LNCaP clone FGC (cell line): ENCODE results near the gene CDC42.

Source experiments
- DNase-seq: peaks from one replicate; pipeline ENCODE4 v3.0.0-alpha.2; 2011; ENCODE audit warnings: low read depth
- H3K4me3 ChIP-seq: 2 replicates; pipeline ENCODE4 v1.5.1; 2011; ENCODE audit warnings: mild to moderate bottlenecking, low read depth, low read length, control low read depth
- CTCF ChIP-seq: IDR thresholded peaks from 2 replicates; pipeline ENCODE4 v1.5.1; 2012; ENCODE audit warnings: mild to moderate bottlenecking; ENCODE audit not compliant: control insufficient read depth, insufficient read depth; ENCODE audit errors: extremely low read depth

Gene CDC42

DNA sequence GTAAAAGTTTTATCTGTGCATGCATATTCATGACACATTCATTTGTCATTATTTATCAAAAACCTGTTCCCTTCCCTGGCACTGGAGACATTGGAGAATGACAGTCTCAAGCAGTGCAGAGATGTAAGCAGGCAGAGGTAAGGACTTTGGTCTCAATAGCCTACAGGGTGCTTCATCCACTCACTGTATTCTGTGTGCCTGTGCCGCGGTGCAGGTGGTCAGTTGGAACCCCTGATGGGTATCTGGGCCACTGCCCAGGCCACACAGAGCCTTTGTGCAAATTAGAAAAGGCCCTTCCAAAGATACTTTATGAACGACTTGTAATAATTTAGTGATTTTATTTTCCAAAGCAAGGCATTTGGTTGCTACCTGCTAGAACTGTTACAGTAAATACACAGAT, 44.0 kb downstream of the CDC42 start:
- TF ChIP-seq CTCF = no peak
- H3K4me3 ChIP-seq = no peak overlapping the region
- no peak for DNase-seq

DNA sequence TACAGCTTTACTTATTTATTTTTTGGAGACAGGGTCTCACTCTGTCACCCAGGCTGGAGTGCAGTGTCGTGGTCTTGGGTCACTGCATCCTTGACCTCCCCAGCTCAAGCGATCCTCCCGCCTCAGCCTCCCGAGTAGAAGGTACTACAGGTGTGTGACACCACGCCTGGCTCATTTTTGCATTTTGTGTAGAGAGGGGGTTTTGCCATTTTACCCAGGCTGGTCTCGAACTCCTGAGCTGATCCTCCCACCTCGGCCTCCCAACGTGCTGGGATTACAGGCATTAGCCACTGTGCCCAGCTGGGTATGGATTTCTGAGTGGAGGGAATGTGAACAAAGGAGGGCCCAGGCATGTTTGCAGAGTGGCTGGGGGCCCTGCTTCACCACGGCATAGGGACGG, 46.2 kb downstream of the CDC42 start:
- DNase-seq = no peak

DNA sequence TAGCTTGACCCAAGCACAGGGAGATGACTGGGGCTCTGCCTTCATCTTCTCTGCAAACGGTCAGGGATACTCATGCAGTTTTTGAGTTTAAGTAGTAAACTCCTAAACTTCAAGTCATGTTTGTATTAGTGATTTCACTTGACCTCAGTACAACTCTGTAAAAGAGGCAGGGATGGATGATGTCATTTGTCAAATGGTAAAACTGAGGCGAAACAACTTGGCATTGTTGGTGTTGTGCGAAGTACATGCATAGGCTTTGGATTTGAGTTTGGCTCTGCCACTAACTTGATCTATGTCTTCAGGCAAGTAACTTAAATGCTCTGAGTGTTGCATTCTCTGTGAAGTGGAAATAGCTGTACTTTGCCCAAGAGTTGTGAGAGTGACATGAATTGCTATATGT, 47.7 kb downstream of the CDC42 start:
- H3K4me3 ChIP-seq = no peak overlapping the region
- no peak for TF ChIP-seq CTCF
- no peak for DNase-seq

More for the DNA sequence above, 46.2 kb downstream of the CDC42 start:
- H3K4me3 ChIP-seq = no peak overlapping the region
- no peak for TF ChIP-seq CTCF

GRCh38 chr1:22101199-22101598, 48.7 kb downstream of the CDC42 start:
- no peak for TF ChIP-seq CTCF
- DNase-seq = no peak
- H3K4me3 ChIP-seq = no peak overlapping the region

GRCh38 chr1:22101995-22102394, 49.5 kb downstream of the CDC42 start:
- no peak for TF ChIP-seq CTCF
- DNase-seq = no peak
- H3K4me3 ChIP-seq = no peak overlapping the region

DNA sequence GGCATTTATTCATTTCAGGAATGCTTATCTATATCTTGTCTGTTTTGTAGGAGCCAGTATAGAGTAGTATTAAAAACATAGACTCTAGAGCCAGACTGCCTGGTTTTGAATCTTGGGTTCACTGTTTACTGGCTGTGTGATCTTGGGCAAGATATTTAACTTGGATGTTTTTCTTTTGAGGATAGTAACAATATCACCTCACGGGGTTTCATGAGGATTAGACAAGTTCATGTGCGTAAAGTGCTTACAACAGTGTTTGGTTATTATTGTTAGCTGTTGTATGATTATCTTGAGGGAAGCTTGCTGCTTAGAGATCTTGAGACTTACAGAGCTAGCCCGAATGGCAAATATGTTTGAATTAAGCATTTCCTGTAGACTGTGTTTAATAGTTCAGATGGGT, 50.2 kb downstream of the CDC42 start:
- DNase-seq = no peak
- TF ChIP-seq CTCF = no peak
- H3K4me3 ChIP-seq = no peak overlapping the region

GRCh38 chr1:22104094-22104493, 51.6 kb downstream of the CDC42 start:
- DNase-seq = no peak
- no peak overlapping the region for H3K4me3 ChIP-seq
- no peak for TF ChIP-seq CTCF
